GM21423 (cell line): ENCODE measurements around the gene CSH2.

ENCODE experiments used
- ATAC-seq: cut with Tn5 transposase; IDR thresholded peaks from one replicate; pipeline ENCODE4 v1.9.1; 2021; ENCODE audit warnings: mild to moderate bottlenecking, moderate library complexity; ENCODE audit not compliant: unreplicated experiment

Gene CSH2

DNA sequence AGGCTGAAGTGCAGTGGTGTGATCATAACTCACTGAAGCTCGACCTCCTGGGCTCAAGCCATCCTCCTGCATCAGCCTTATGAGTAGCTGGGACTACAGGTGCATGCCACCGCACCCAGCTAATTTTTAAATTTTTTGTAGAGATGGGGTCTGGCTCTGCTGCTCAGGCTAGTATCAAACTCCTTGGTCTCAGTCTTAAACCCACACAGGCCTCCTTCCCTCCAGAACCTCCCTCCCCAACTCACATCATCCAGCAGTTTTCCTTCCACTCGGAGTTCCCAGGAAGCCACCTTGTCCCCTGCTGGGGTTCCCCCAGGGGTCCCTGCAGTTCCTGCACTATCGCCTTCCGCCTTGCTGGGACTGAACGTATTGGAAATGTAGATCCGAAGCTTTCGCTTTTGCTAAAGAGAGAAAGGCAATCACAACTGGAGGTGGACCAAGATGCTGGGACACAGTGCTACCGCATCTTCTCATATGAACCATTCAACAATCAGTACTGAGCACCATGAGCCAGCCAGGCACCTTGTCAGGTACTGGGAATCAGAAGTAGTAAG is 38.2 kb downstream of the CSH2 start:
- no peak for ATAC-seq

- no peak for ATAC-seq
Observed at GRCh38 chr17:63834431-63835166, 38.9 kb downstream of the CSH2 start.

GRCh38 chr17:63833741-63834373 is 39.6 kb downstream of the CSH2 start:
- ATAC-seq = no peak

DNA sequence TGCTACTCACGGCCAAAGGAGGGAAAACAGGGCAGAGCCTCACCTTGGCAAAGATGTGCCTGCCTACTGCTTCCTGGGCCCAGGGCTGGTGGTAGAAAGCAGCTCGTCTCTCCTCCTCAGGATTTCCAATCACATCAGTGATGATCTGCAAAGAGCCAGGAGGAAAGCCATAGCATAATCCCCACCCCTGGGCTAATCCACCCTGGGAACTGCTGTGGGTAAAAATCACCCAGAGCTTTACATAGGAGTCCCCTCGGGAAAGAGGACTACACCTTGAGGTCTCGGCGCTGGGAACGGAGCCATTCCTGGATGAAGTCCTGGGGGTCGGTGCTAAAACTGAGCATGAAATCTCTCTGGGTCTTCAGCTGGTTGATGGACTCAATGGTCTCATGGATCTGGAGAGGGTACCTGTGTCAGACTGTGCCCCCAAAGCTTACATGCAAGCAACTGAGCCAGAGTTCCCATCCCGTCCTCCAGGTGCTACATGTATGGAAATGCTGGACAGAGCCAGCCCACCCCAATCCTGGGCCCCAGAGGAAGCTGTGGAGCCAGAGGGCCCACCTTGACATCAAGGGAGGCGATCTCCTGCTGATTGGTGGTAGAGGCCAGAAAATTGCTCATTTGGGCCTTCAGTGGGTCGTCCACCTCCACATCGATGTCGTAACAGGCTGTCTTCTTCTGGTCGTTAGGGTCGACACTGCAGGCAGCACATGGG is 40.3 kb downstream of the CSH2 start:
- ATAC-seq = no peak

GRCh38 chr17:63832455-63832854 is 41.0 kb downstream of the CSH2 start:
- ATAC-seq = no peak

DNA sequence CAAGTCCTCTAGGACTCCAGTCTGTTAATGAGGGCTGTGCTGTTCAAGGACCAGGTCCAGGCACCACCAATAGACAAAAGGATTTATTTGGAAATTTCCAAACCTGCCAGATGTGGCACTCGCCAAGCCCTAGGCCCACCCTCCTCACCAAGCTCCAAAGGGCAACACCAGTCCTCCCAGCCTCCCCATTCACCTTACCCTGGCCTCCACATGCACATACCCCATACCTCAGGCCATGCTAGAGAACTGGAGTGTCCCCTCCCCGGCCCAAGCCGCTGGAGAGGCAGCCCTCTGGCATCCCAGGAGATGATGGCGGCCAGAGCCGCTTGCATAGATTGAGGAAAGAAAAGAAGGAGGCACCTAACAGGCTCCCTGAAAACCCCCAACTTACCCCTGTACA is 41.5 kb downstream of the CSH2 start:
- ATAC-seq = no peak

- no peak for ATAC-seq
Observed at GRCh38 chr17:63831505-63831904, 42.0 kb downstream of the CSH2 start.

DNA sequence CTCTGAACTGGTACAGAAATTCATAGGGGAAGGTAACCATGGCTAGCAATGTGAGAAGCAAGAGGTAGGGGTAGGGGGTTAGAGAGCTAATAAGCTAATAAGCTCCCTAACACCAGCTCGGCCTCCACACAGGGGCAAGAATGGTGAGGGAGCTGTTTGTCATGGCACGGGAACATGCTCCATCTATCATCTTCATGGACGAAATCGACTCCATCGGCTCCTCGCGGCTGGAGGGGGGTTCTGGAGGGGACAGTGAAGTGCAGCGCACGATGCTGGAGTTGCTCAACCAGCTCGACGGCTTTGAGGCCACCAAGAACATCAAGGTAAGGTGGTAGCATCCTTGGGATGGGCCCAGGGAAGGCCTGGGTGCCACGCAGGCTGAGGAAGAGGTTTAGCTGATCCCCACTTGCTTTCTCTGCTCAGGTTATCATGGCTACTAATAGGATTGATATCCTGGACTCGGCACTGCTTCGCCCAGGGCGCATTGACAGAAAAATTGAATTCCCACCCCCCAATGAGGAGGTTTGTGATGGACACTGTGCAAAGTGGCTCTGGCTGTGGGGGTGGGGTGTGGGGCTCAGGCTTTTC is 42.5 kb downstream of the CSH2 start:
- ATAC-seq = no peak

- ATAC-seq = no peak
Observed at GRCh38 chr17:63830278-63830677, 43.2 kb downstream of the CSH2 start.

- ATAC-seq = no peak
Observed at GRCh38 chr17:63828936-63829335, 44.5 kb downstream of the CSH2 start.

GRCh38 chr17:63827801-63828221 is 45.7 kb downstream of the CSH2 start:
- no peak for ATAC-seq

GRCh38 chr17:63827002-63827800 is 46.3 kb downstream of the CSH2 start, which contains the start of the genes FTSJ3 and PSMC5:
Gene FTSJ3, minus strand, starts transcription at chr17:63827663. Its CDS starts 761 bp downstream, at chr17:63826902.
Gene PSMC5, plus strand, starts transcription at chr17:63827431. Its CDS starts 60 bp downstream, at chr17:63827491.
- peak; percentile 84 for ATAC-seq

DNA sequence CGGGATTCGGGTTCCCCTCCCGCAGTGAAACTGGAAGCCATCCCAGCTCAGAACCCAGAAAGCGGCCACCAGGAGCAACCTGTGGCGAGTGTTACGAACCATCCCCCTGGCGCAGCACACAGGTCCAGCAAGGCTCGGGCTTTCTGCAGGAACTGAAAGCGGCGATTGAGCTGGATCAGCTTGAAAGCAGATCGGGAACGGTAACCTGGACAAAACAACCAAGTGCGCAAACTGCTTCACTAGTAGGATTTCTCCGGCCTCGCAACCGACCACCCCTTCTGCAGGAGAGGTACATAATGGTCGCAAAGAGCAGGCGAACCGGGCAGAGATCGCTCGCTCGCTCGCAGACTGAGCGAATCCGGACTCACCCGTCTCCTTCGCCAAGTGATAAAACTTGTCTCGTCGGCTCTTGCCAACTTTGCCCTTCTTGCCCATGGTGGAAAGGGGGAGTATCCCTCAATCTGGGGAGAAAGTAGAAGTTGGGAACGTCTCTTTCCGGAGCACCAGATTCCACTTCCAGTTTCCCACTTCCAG is 46.9 kb downstream of the CSH2 start:
- peak; percentile 3 for ATAC-seq

- ATAC-seq = no peak
Observed at GRCh38 chr17:63824362-63824761, 49.1 kb downstream of the CSH2 start.

GRCh38 chr17:63823659-63824331 is 49.7 kb downstream of the CSH2 start:
- ATAC-seq = no peak

DNA sequence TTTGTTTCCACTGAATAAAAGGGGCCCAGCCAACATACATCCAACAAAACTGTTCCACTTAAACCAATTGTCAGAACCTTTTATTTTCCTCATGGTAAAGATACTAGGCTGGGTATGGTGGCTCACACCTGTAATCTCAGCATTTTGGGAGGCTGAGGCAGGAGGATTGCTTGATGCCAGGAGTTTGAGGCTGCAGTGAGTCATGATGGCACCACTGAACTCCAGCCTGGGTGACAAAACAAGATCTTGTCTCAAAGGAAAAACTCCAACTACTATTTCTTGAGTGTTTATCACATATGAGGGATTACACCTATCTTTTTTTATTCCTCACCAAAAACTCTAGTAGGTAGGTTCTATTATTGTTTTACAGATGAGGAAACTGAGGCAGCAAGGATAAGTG is 50.9 kb downstream of the CSH2 start:
- no peak for ATAC-seq
